NCI-H2227 treated with DMSO at 0.1 percent for 48 hours (cell line): ENCODE measurements around the gene CRMP1.

Experiments used
- DNase-seq: peaks from one replicate; lab custom pipeline; 2025; lab: John Stamatoyannopoulos, UW

Gene CRMP1

GRCh38 chr4:5796976-5797375 is 95.9 kb downstream of the CRMP1 start:
- no peak for DNase-seq

- no peak for DNase-seq
These were observed 97.3 kb downstream of the CRMP1 start for GRCh38 chr4:5795580-5795979.

GRCh38 chr4:5793514-5793913 is 99.4 kb downstream of the CRMP1 start:
- no peak for DNase-seq

- no peak for DNase-seq
These were observed 101.2 kb downstream of the CRMP1 start for GRCh38 chr4:5791654-5792053.

- DNase-seq, result no peak
These were observed 102.4 kb downstream of the CRMP1 start for GRCh38 chr4:5790546-5790857.

GRCh38 chr4:5789141-5789540 is 103.7 kb downstream of the CRMP1 start:
- no peak for DNase-seq

GRCh38 chr4:5788144-5788543 is 104.7 kb downstream of the CRMP1 start:
- no peak for DNase-seq

GRCh38 chr4:5787311-5787710 is 105.6 kb downstream of the CRMP1 start:
- DNase-seq, result no peak

GRCh38 chr4:5785806-5786680 is 106.8 kb downstream of the CRMP1 start:
- no peak for DNase-seq

GRCh38 chr4:5784960-5785611 is 107.8 kb downstream of the CRMP1 start:
- no peak for DNase-seq

GRCh38 chr4:5784021-5784420 is 108.9 kb downstream of the CRMP1 start:
- DNase-seq, result no peak

GRCh38 chr4:5783486-5783885 is 109.4 kb downstream of the CRMP1 start:
- DNase-seq, result no peak

- DNase-seq, result no peak
These were observed 109.9 kb downstream of the CRMP1 start for GRCh38 chr4:5782829-5783476.

GRCh38 chr4:5781691-5782090 is 111.2 kb downstream of the CRMP1 start:
- no peak for DNase-seq

- DNase-seq, result no peak
These were observed 111.9 kb downstream of the CRMP1 start for GRCh38 chr4:5780831-5781480.

GRCh38 chr4:5776510-5776909 is 116.4 kb downstream of the CRMP1 start:
- no peak for DNase-seq

GRCh38 chr4:5774416-5775036 is 118.4 kb downstream of the CRMP1 start:
- no peak for DNase-seq

- DNase-seq, result no peak
These were observed 119.7 kb downstream of the CRMP1 start for GRCh38 chr4:5773271-5773555.

GRCh38 chr4:5772528-5773270 is 120.2 kb downstream of the CRMP1 start:
- no peak for DNase-seq
